ENCODE results near the gene TNK2.
"Not testable (repeated sequence)": the region's sequence is repeated elsewhere in the genome, so short reads cannot be mapped to it uniquely, and the experiment has no call there.

The TNK2 gene

GRCh38 chr3:195885036-195885891, 23.1 kb downstream of the TNK2 start:
- DNase-seq (ENCODE audit: low read depth in 3 of 3): no peak

- DNase-seq (ENCODE audit: low read depth in 3 of 3): no peak
Observed at GRCh38 chr3:195884691-195885035, 23.7 kb downstream of the TNK2 start.

- no peak for DNase-seq (ENCODE audit: low read depth in 3 of 3)
Observed at GRCh38 chr3:195883801-195884200, 24.6 kb downstream of the TNK2 start.

- no peak for DNase-seq (ENCODE audit: low read depth in 3 of 3)
Observed at GRCh38 chr3:195883160-195883559, 25.2 kb downstream of the TNK2 start.

GRCh38 chr3:195882002-195882441, 26.3 kb downstream of the TNK2 start:
- no peak for DNase-seq (ENCODE audit: low read depth in 3 of 3)

- DNase-seq (ENCODE audit: low read depth in 3 of 3): no peak
Observed at GRCh38 chr3:195881276-195881988, 26.9 kb downstream of the TNK2 start.

- no peak for DNase-seq (ENCODE audit: low read depth in 3 of 3)
Observed at GRCh38 chr3:195880037-195880431, 28.3 kb downstream of the TNK2 start.

GRCh38 chr3:195879416-195880036, 28.8 kb downstream of the TNK2 start:
- no peak for DNase-seq (ENCODE audit: low read depth in 3 of 3)

- no peak for DNase-seq (ENCODE audit: low read depth in 3 of 3)
Observed at GRCh38 chr3:195878424-195879274, 29.7 kb downstream of the TNK2 start.

GRCh38 chr3:195877767-195878423, 30.5 kb downstream of the TNK2 start:
- no peak for DNase-seq (ENCODE audit: low read depth in 3 of 3)

- DNase-seq (ENCODE audit: low read depth in 3 of 3): no peak
Observed at GRCh38 chr3:195877136-195877715, 31.1 kb downstream of the TNK2 start.

GRCh38 chr3:195876297-195877064, 31.9 kb downstream of the TNK2 start:
- no peak for DNase-seq (ENCODE audit: low read depth in 3 of 3)

- no peak for DNase-seq (ENCODE audit: low read depth in 3 of 3)
Observed at GRCh38 chr3:195875482-195876236, 32.7 kb downstream of the TNK2 start.

- DNase-seq (ENCODE audit: low read depth in 3 of 3): no peak
Observed at GRCh38 chr3:195873971-195874370, 34.4 kb downstream of the TNK2 start.

- DNase-seq (ENCODE audit: low read depth in 3 of 3): no peak
Observed at GRCh38 chr3:195873281-195873887, 35.0 kb downstream of the TNK2 start.

- DNase-seq (ENCODE audit: low read depth in 3 of 3): no peak
Observed at GRCh38 chr3:195872800-195873199, 35.6 kb downstream of the TNK2 start.

GRCh38 chr3:195872097-195872496, 36.3 kb downstream of the TNK2 start:
- DNase-seq (ENCODE audit: low read depth in 3 of 3): no peak

- not testable (repeated sequence) for DNase-seq (ENCODE audit: low read depth in 3 of 3)
Observed at GRCh38 chr3:195871686-195872085, 36.7 kb downstream of the TNK2 start.

GRCh38 chr3:195870937-195871336, 37.4 kb downstream of the TNK2 start:
- no peak for DNase-seq (ENCODE audit: low read depth in 3 of 3)

Data from stimulated activated CD4-positive, alpha-beta T cell treated with anti-CD3 and anti-CD28 coated beads, TNF-alpha, amount 100 ng/mL, for 4 hours (primary cell).